PC-3 (cell line): Measurements from ENCODE around the gene MRFAP1.

ENCODE experiments used
- EZH2 ChIP-seq: fragments of 300-600 bp; sonication (generic); IDR thresholded peaks from one replicate; pipeline ENCODE4 v1.6.1; 2017; ENCODE audit warnings: antibody characterized with exemption, mild to moderate bottlenecking, low read length; ENCODE audit not compliant: unreplicated experiment
- EZH2phosphoT487 ChIP-seq: fragments of 300-600 bp; sonication (generic); IDR thresholded peaks from 2 replicates; pipeline ENCODE4 v1.6.1; 2018; ENCODE audit warnings: mild to moderate bottlenecking, antibody characterized with exemption, low read length, borderline replicate concordance
- TF ChIP-seq, protein P1 (sequence below): fragments of 300-600 bp; sonication (generic); conservative IDR thresholded peaks from 2 replicates; pipeline ENCODE4 v1.5.1; 2017; ENCODE audit warnings: antibody characterized with exemption, low read depth, mild to moderate bottlenecking, low read length

DNA sequence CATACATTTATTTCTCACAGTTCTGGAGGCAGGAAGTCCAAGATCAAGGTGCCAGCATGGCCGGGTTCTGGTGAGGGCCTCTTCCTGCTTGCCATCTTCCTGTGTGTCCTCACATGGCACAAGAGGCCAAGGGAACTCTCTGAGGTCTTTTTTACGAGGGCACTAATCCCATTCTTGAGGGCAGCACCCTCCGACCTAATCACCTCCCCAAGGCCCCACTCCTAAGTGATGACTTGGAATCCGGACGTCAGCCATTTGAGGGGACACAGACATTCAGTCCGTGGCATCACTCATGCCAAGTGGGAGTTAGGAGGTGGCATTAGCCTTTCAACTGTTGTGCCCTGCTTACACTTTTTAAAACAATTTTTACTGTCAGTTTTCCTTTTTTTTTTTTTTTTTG lies 38.2 kb upstream of the MRFAP1 start:
- TF ChIP-seq, protein P1, sequence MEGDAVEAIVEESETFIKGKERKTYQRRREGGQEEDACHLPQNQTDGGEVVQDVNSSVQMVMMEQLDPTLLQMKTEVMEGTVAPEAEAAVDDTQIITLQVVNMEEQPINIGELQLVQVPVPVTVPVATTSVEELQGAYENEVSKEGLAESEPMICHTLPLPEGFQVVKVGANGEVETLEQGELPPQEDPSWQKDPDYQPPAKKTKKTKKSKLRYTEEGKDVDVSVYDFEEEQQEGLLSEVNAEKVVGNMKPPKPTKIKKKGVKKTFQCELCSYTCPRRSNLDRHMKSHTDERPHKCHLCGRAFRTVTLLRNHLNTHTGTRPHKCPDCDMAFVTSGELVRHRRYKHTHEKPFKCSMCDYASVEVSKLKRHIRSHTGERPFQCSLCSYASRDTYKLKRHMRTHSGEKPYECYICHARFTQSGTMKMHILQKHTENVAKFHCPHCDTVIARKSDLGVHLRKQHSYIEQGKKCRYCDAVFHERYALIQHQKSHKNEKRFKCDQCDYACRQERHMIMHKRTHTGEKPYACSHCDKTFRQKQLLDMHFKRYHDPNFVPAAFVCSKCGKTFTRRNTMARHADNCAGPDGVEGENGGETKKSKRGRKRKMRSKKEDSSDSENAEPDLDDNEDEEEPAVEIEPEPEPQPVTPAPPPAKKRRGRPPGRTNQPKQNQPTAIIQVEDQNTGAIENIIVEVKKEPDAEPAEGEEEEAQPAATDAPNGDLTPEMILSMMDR: no peak
- TF ChIP-seq EZH2: no peak
- TF ChIP-seq EZH2phosphoT487: no peak
